ENCODE measurements around the gene PACRG. TPM values are rescaled to one million over a fixed set of nuclear protein-coding genes. Genes with fewer than 3 reads are reported as not detected.

The PACRG gene
- total and polyA plus RNA-seq, 2 experiments from 2014 or later: 0.17 to 0.68 TPM

GRCh38 chr6:162900503-162900902, 172.7 kb downstream of the PACRG start:
- DNase-seq (ENCODE audit: low spot score): no peak
- H3K36me3 Mint-ChIP-seq (ENCODE audit: low read depth): no peaks in the 10 kb centered on the region
- H3K4me1 Mint-ChIP-seq: no peaks in the 10 kb centered on the region; the same call in 2 of the 3 replicates
- no peaks in the 10 kb centered on the region for H4K20me1 ChIP-seq (replicated peaks; ENCODE audit: insufficient read depth)
- no peak overlapping the region for H2AFZ ChIP-seq
- H3K4me1 ChIP-seq (ENCODE audit: insufficient read depth): no peaks in the 10 kb centered on the region
- H3K27me3 ChIP-seq (ENCODE audit: insufficient read depth): no peaks in the 10 kb centered on the region
- ATAC-seq: no peak
- peaks cover 8% of the 10 kb centered on the region for H3K27me3 Mint-ChIP-seq (ENCODE audit: insufficient read depth, low read depth, poor library complexity)
- TF ChIP-seq NANOG (IDR thresholded peaks at IDR 0.05; ENCODE audit: borderline replicate concordance) (no peak), CREB1 (CRISPR knock-in tag; IDR thresholded peaks at IDR 0.05; ENCODE audit: low read depth) (no peak), EZH2phosphoT487 (IDR thresholded peaks at IDR 0.05; ENCODE audit: unreplicated experiment) (no peak), ZNF462 (CRISPR knock-in tag; IDR thresholded peaks at IDR 0.05) (no peak), POLR2AphosphoS5 (IDR thresholded peaks at IDR 0.05; ENCODE audit: low read depth) (no peak), ZNF114 (CRISPR knock-in tag; IDR thresholded peaks at IDR 0.05) (no peak), JUNB (IDR thresholded peaks at IDR 0.05; ENCODE audit: unreplicated experiment) (no peak), EZH2 (IDR thresholded peaks at IDR 0.05; ENCODE audit: low read depth, unreplicated experiment) (no peak), ETS1 (IDR thresholded peaks at IDR 0.05) (no peak)
- TF ChIP-seq, protein P1, sequence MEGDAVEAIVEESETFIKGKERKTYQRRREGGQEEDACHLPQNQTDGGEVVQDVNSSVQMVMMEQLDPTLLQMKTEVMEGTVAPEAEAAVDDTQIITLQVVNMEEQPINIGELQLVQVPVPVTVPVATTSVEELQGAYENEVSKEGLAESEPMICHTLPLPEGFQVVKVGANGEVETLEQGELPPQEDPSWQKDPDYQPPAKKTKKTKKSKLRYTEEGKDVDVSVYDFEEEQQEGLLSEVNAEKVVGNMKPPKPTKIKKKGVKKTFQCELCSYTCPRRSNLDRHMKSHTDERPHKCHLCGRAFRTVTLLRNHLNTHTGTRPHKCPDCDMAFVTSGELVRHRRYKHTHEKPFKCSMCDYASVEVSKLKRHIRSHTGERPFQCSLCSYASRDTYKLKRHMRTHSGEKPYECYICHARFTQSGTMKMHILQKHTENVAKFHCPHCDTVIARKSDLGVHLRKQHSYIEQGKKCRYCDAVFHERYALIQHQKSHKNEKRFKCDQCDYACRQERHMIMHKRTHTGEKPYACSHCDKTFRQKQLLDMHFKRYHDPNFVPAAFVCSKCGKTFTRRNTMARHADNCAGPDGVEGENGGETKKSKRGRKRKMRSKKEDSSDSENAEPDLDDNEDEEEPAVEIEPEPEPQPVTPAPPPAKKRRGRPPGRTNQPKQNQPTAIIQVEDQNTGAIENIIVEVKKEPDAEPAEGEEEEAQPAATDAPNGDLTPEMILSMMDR (conservative IDR thresholded peaks at IDR 0.05; ENCODE audit: low read depth in 2 of 2): no peak
- TF ChIP-seq, protein P2, sequence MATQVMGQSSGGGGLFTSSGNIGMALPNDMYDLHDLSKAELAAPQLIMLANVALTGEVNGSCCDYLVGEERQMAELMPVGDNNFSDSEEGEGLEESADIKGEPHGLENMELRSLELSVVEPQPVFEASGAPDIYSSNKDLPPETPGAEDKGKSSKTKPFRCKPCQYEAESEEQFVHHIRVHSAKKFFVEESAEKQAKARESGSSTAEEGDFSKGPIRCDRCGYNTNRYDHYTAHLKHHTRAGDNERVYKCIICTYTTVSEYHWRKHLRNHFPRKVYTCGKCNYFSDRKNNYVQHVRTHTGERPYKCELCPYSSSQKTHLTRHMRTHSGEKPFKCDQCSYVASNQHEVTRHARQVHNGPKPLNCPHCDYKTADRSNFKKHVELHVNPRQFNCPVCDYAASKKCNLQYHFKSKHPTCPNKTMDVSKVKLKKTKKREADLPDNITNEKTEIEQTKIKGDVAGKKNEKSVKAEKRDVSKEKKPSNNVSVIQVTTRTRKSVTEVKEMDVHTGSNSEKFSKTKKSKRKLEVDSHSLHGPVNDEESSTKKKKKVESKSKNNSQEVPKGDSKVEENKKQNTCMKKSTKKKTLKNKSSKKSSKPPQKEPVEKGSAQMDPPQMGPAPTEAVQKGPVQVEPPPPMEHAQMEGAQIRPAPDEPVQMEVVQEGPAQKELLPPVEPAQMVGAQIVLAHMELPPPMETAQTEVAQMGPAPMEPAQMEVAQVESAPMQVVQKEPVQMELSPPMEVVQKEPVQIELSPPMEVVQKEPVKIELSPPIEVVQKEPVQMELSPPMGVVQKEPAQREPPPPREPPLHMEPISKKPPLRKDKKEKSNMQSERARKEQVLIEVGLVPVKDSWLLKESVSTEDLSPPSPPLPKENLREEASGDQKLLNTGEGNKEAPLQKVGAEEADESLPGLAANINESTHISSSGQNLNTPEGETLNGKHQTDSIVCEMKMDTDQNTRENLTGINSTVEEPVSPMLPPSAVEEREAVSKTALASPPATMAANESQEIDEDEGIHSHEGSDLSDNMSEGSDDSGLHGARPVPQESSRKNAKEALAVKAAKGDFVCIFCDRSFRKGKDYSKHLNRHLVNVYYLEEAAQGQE (IDR thresholded peaks at IDR 0.05; ENCODE audit: unreplicated experiment): no peak
- H3K4me2 ChIP-seq: no peak overlapping the region
- H3K4me3 Mint-ChIP-seq: no peak overlapping the region
- no peaks in the 10 kb centered on the region for H3K36me3 ChIP-seq (ENCODE audit: insufficient read depth)
- H3K79me2 ChIP-seq (replicated peaks; ENCODE audit: insufficient read depth): no peaks in the 10 kb centered on the region
- H3K9me2 ChIP-seq (ENCODE audit: insufficient read depth): 0 out of 2 replicates have a peak, but pooled peaks cover 6% of the 10 kb centered on the region
- no peak overlapping the region for H3K4me3 ChIP-seq
- H3K9me3 Mint-ChIP-seq: no peaks in the 10 kb centered on the region
- no peak overlapping the region for H3K27ac ChIP-seq (ENCODE audit: low read depth)
- no peak overlapping the region for H3K27ac Mint-ChIP-seq
- H3F3A ChIP-seq (replicated peaks; ENCODE audit: low read depth): no peaks in the 10 kb centered on the region
